Endothelial cell of umbilical vein (primary cell): ENCODE results near the gene DNAH1.

Source experiments
- EZH2 ChIP-seq: IDR thresholded peaks from 2 replicates; pipeline ENCODE4 v1.6.1; 2012; ENCODE audit warnings: borderline replicate concordance, low read depth, mild to moderate bottlenecking, moderate library complexity, low read length, inconsistent platforms; ENCODE audit not compliant: severe bottlenecking
- POLR2A ChIP-seq: IDR thresholded peaks from 2 replicates; pipeline ENCODE4 v1.6.1; 2012; ENCODE audit warnings: low read depth, mild to moderate bottlenecking, control low read depth, low read length
- TF ChIP-seq, protein P1 (sequence below), 2 donors: IDR thresholded peaks; 1 replicate in 1 of 2; 2 replicates in 1 of 2; pipeline ENCODE4 v1.5.1; 2011; ENCODE audit warnings: low read length in 2 of 2, mild to moderate bottlenecking in 2 of 2, moderate library complexity in 2 of 2, control low read depth in 1 of 2, inconsistent platforms in 1 of 2, low read depth in 1 of 2; ENCODE audit not compliant: insufficient read depth in 1 of 2; ENCODE audit errors: extremely low read depth in 1 of 2

GRCh38 chr3:52297242-52298148 is 18.6 kb upstream of the DNAH1 start:
- TF ChIP-seq, protein P1, sequence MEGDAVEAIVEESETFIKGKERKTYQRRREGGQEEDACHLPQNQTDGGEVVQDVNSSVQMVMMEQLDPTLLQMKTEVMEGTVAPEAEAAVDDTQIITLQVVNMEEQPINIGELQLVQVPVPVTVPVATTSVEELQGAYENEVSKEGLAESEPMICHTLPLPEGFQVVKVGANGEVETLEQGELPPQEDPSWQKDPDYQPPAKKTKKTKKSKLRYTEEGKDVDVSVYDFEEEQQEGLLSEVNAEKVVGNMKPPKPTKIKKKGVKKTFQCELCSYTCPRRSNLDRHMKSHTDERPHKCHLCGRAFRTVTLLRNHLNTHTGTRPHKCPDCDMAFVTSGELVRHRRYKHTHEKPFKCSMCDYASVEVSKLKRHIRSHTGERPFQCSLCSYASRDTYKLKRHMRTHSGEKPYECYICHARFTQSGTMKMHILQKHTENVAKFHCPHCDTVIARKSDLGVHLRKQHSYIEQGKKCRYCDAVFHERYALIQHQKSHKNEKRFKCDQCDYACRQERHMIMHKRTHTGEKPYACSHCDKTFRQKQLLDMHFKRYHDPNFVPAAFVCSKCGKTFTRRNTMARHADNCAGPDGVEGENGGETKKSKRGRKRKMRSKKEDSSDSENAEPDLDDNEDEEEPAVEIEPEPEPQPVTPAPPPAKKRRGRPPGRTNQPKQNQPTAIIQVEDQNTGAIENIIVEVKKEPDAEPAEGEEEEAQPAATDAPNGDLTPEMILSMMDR (IDR thresholded peaks at IDR 0.05; ENCODE audit: extremely low read depth in 1 of 2, insufficient read depth in 1 of 2, low read depth in 1 of 2, low read length in 2 of 2): no peak
- TF ChIP-seq POLR2A (no peak), EZH2 (no peak)
